HEK293 (cell line): ENCODE measurements around the gene ZNF618.
A peak's percentile ranks its signal among the peaks of the same experiment; 100 is the strongest.

Experiments
- CTCF ChIA-PET: fragments of 350-600 bp; formaldehyde crosslinking; extraction: SDS; loops from one replicate; lab custom pipeline; 2021; ENCODE audit warnings: antibody characterized with exemption; lab: Yijun Ruan, JAX
- POLR2A ChIA-PET: fragments of 300-600 bp; formaldehyde crosslinking; extraction: SDS; loops from one replicate; lab custom pipeline; 2020; ENCODE audit warnings: antibody characterized with exemption, inconsistent platforms; lab: Yijun Ruan, JAX
- H3K27ac ChIP-seq: fragments of 200-500 bp; sonication (Bioruptor generic); 2 replicates; pipeline ENCODE4 v1.5.1; 2014; ENCODE audit warnings: low read depth, low read length, control low read depth, inconsistent platforms; ENCODE audit errors: extremely low read depth
- H3K36me3 ChIP-seq, 2 experiments: fragments of 200-500 bp in 1 of 2; sonication (Bioruptor generic) in 1 of 2; 1 replicate in 1 of 2; 2 replicates in 1 of 2; pipeline ENCODE4 v1.5.1; 2014 to 2017; ENCODE audit warnings: inconsistent platforms in 2 of 2, low read length in 2 of 2; ENCODE audit not compliant: control insufficient read depth in 2 of 2, insufficient read depth in 1 of 2
- H3K4me1 ChIP-seq: fragments of 200-500 bp; sonication (Bioruptor generic); 2 replicates; pipeline ENCODE4 v1.5.1; 2014; ENCODE audit warnings: mild to moderate bottlenecking, low read length, inconsistent platforms; ENCODE audit not compliant: control insufficient read depth, insufficient read depth
- H3K4me3 ChIP-seq: 2 replicates; pipeline ENCODE4 v1.5.1; 2011; ENCODE audit warnings: low read depth, mild to moderate bottlenecking, control low read depth, low read length, moderate library complexity
- H3K9me3 ChIP-seq: fragments of 200-500 bp; sonication (Bioruptor generic); 2 replicates; pipeline ENCODE4 v1.5.1; 2014; ENCODE audit warnings: low read depth, low read length, inconsistent platforms; ENCODE audit not compliant: control insufficient read depth, insufficient read depth
- BCL6B ChIP-seq: fragments of 450-650 bp; formaldehyde crosslinking; IDR thresholded peaks from 2 replicates; pipeline ENCODE4 v1.5.1; 2017; ENCODE audit warnings: missing biosample characterization, missing genetic modification characterization
- ELK4 ChIP-seq: IDR thresholded peaks from 2 replicates; pipeline ENCODE4 v1.6.1; 2011; ENCODE audit warnings: mild to moderate bottlenecking, low read depth, low read length, borderline replicate concordance
- PRDM6 ChIP-seq: fragments of 450-650 bp; formaldehyde crosslinking; IDR thresholded peaks from 2 replicates; pipeline ENCODE4 v1.5.1; 2017; ENCODE audit warnings: missing biosample characterization, missing genetic modification characterization
- REST ChIP-seq: fragments of 450-650 bp; formaldehyde crosslinking; IDR thresholded peaks from 2 replicates; pipeline ENCODE4 v1.5.1; 2016; ENCODE audit warnings: missing biosample characterization, missing genetic modification characterization
- SP2 ChIP-seq: fragments of 450-650 bp; formaldehyde crosslinking; IDR thresholded peaks from 2 replicates; pipeline ENCODE4 v1.5.1; 2016; ENCODE audit warnings: missing biosample characterization, missing genetic modification characterization
- ZBTB7A ChIP-seq: fragments of 450-650 bp; formaldehyde crosslinking; IDR thresholded peaks from 2 replicates; pipeline ENCODE4 v1.5.1; 2016; ENCODE audit warnings: low read depth, missing biosample characterization, missing genetic modification characterization
- ZBTB8A ChIP-seq: fragments of 450-650 bp; formaldehyde crosslinking; IDR thresholded peaks from 2 replicates; pipeline ENCODE4 v1.5.1; 2016; ENCODE audit warnings: missing biosample characterization, missing genetic modification characterization
- ZFP3 ChIP-seq: fragments of 450-650 bp; formaldehyde crosslinking; IDR thresholded peaks from 2 replicates; pipeline ENCODE4 v1.5.1; 2016; ENCODE audit warnings: low read depth, missing biosample characterization, missing genetic modification characterization
- ZIC2 ChIP-seq: fragments of 450-650 bp; formaldehyde crosslinking; IDR thresholded peaks from 2 replicates; pipeline ENCODE4 v1.5.1; 2016; ENCODE audit warnings: missing biosample characterization, missing genetic modification characterization
- ZNF2 ChIP-seq: fragments of 450-650 bp; formaldehyde crosslinking; IDR thresholded peaks from 2 replicates; pipeline ENCODE4 v1.5.1; 2016; ENCODE audit warnings: missing biosample characterization, missing genetic modification characterization
- ZNF311 ChIP-seq: fragments of 450-650 bp; formaldehyde crosslinking; IDR thresholded peaks from 2 replicates; pipeline ENCODE4 v1.5.1; 2017; ENCODE audit warnings: missing biosample characterization, missing genetic modification characterization, borderline replicate concordance
- ZNF394 ChIP-seq: fragments of 450-650 bp; formaldehyde crosslinking; IDR thresholded peaks from 2 replicates; pipeline ENCODE4 v1.5.1; 2016; ENCODE audit warnings: missing biosample characterization, missing genetic modification characterization, mild to moderate bottlenecking, moderate library complexity, borderline replicate concordance
- ZNF513 ChIP-seq: fragments of 450-650 bp; IDR thresholded peaks from 2 replicates; pipeline ENCODE4 v1.5.1; 2018; ENCODE audit warnings: missing biosample characterization, missing genetic modification characterization
- ZNF514 ChIP-seq: fragments of 450-650 bp; formaldehyde crosslinking; IDR thresholded peaks from 2 replicates; pipeline ENCODE4 v1.5.1; 2016; ENCODE audit warnings: missing biosample characterization, missing genetic modification characterization
- ZNF843 ChIP-seq: fragments of 450-650 bp; formaldehyde crosslinking; IDR thresholded peaks from 2 replicates; pipeline ENCODE4 v1.5.1; 2016; ENCODE audit warnings: missing biosample characterization, missing genetic modification characterization

ZNF618 gene

GRCh38 chr9:113957351-113957750, 81.2 kb downstream of the ZNF618 start:
- CTCF ChIA-PET: interaction anchor here (1.6 kb wide), 1 partner anchor 333 kb away, joined by 3 read pairs; no protein-coding TSS in a partner anchor
- Histone ChIP-seq H3K9me3 (no peaks in the 10 kb centered on the region), H3K4me1 (no peaks in the 10 kb centered on the region), H3K27ac (no peak overlapping the region)
- no peak for TF ChIP-seq ZNF843 (tag by site-specific recombination)
- no peak for TF ChIP-seq ELK4
- no peak for TF ChIP-seq SP2 (tag by site-specific recombination)
- TF ChIP-seq ZNF2: no peak
- TF ChIP-seq ZFP3 (tag by site-specific recombination): no peak
- no peak for TF ChIP-seq ZBTB7A (tag by site-specific recombination)
- no peak for TF ChIP-seq REST (tag by site-specific recombination)
- TF ChIP-seq ZNF514: no peak
- TF ChIP-seq ZBTB8A (tag by site-specific recombination): no peak
- TF ChIP-seq ZNF513 (tag by site-specific recombination): no peak
- TF ChIP-seq ZNF311 (tag by site-specific recombination): no peak
- TF ChIP-seq, all 188 proteins: peak for 0
- Histone ChIP-seq H3K4me3 (no peak overlapping the region), H3K36me3 (no peaks in the 10 kb centered on the region)
- POLR2A ChIA-PET: no interaction called here

- H3K36me3 ChIP-seq: no peaks in the 10 kb centered on the region
- POLR2A ChIA-PET: no interaction called here
- no peaks in the 10 kb centered on the region for H3K9me3 ChIP-seq
- no peak overlapping the region for H3K27ac ChIP-seq
- peak; percentile 66 for TF ChIP-seq BCL6B (tag by site-specific recombination)
- peak; percentile 86 for TF ChIP-seq PRDM6 (tag by site-specific recombination)
- no peak for TF ChIP-seq ZNF394
- 0 out of 2 replicates have a peak, but pooled peaks have one; percentile 15 for TF ChIP-seq ZIC2 (tag by site-specific recombination)
- TF ChIP-seq, all 188 proteins: peak for 3
- Histone ChIP-seq H3K4me1 (no peaks in the 10 kb centered on the region), H3K4me3 (no peak overlapping the region)
- CTCF ChIA-PET: interaction anchor here (1.3 to 1.6 kb wide), 2 partner anchors 87 to 333 kb away, joined by 3 read pairs; no protein-coding TSS in a partner anchor
These were observed 81.8 kb downstream of the ZNF618 start for GRCh38 chr9:113957821-113958341.
